Measurements from ENCODE around the gene BID.

BID gene

GRCh38 chr22:17814830-17815229, 40.6 kb upstream of the BID start:
- no peak overlapping the region for H3K9ac ChIP-seq (ENCODE audit: low read length)
- H3K4me3 ChIP-seq (ENCODE audit: low read depth, low read length), result no peak overlapping the region
- H3K27ac ChIP-seq (ENCODE audit: low read depth, low read length), result no peak overlapping the region
- peaks cover 28% of the 10 kb centered on the region for H3K36me3 ChIP-seq (ENCODE audit: control insufficient read depth, insufficient read depth, low read length)
- H3K27me3 ChIP-seq (ENCODE audit: control insufficient read depth, insufficient read depth, low read length), result no peaks in the 10 kb centered on the region
- no peaks in the 10 kb centered on the region for H3K4me1 ChIP-seq (ENCODE audit: control insufficient read depth, insufficient read depth, low read length)
- H3K9me3 ChIP-seq (ENCODE audit: control insufficient read depth, insufficient read depth, low read depth, low read length), result no peaks in the 10 kb centered on the region

DNA sequence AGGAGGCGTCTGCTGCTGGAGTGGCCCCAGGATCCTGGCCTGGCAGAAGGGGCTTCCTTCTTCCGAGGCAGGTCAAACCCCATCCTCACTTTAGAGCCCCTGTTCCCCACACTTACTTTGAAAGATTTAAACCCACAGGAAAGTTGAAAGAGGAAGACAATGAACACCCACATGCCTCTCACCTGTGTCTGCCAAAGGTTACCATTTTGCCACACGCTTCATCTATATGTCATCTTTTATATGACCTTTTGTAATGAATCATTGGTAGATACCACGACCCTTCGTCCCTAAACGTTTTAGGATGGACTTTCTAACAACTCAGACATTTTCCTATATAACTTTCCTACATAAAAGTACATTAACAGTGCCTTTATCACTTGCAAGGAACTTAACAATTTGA, 39.8 kb upstream of the BID start:
- H3K27ac ChIP-seq (ENCODE audit: low read depth, low read length), result no peak overlapping the region
- no peak overlapping the region for H3K9ac ChIP-seq (ENCODE audit: low read length)
- H3K4me3 ChIP-seq (ENCODE audit: low read depth, low read length), result no peak overlapping the region
- no peaks in the 10 kb centered on the region for H3K27me3 ChIP-seq (ENCODE audit: control insufficient read depth, insufficient read depth, low read length)
- peaks cover 25% of the 10 kb centered on the region for H3K36me3 ChIP-seq (ENCODE audit: control insufficient read depth, insufficient read depth, low read length)
- H3K9me3 ChIP-seq (ENCODE audit: control insufficient read depth, insufficient read depth, low read depth, low read length), result no peaks in the 10 kb centered on the region
- H3K4me1 ChIP-seq (ENCODE audit: control insufficient read depth, insufficient read depth, low read length), result no peaks in the 10 kb centered on the region

DNA sequence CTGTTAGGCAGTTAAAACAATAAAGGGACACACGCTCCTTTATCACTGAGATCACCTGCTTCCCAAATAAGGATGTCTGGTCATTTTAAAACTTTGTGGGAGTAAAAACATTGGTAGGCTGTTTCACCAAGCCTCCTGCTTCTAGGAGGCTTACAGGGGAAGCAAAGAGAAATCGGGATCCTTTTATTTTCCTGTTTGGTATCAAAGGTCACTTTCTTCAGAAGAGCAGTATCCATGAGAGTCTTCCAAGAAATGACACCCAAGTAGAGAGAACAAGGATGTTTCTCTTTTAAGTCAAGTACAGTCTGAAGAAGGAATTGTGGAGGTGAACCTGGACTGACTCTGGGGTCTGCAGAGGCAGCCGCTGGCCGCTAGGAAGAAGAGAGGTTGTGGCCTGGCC, 36.9 kb upstream of the BID start:
- peaks cover 16% of the 10 kb centered on the region; the same call in 1 of the 2 replicates for H3K4me1 ChIP-seq (ENCODE audit: control insufficient read depth, insufficient read depth, low read length)
- no peak overlapping the region for H3K4me3 ChIP-seq (ENCODE audit: low read depth, low read length)
- H3K36me3 ChIP-seq (ENCODE audit: control insufficient read depth, insufficient read depth, low read length), result peaks cover 32% of the 10 kb centered on the region
- no peak overlapping the region for H3K9ac ChIP-seq (ENCODE audit: low read length)
- no peak overlapping the region for H3K27ac ChIP-seq (ENCODE audit: low read depth, low read length)
- H3K27me3 ChIP-seq (ENCODE audit: control insufficient read depth, insufficient read depth, low read length), result no peaks in the 10 kb centered on the region
- no peaks in the 10 kb centered on the region for H3K9me3 ChIP-seq (ENCODE audit: control insufficient read depth, insufficient read depth, low read depth, low read length)

DNA sequence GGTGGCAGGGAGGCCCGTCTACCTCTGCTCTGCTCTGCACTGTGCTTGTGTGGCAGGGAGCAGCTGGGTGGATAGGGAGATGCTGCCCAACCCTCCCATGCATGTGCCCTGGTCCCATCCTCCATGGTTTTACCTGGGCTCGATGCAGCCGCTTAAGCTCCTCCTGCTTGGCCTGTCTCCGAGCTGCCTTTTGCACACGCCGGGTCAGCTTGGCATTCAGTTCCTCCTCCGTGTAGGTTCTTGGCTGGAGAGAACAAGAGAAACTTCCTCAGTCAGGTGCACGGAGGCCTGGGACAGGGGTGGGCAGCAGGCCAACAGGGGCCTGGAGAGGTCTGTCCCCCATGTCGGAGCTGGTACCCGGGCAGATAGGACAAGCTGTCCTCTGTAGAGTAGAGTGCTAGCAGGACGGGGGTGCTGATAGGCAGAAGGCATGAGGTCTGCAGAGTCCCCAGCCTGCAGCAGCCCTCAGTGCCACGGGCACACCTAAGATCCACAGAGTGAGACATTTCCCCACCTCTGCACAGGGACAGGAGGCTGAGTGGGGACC, 36.4 kb upstream of the BID start:
- Histone ChIP-seq H3K27me3 (ENCODE audit: control insufficient read depth, insufficient read depth, low read length) (no peaks in the 10 kb centered on the region), H3K9ac (ENCODE audit: low read length) (no peak overlapping the region), H3K9me3 (ENCODE audit: control insufficient read depth, insufficient read depth, low read depth, low read length) (no peaks in the 10 kb centered on the region), H3K27ac (ENCODE audit: low read depth, low read length) (no peak overlapping the region), H3K4me3 (ENCODE audit: low read depth, low read length) (no peak overlapping the region), H3K4me1 (ENCODE audit: control insufficient read depth, insufficient read depth, low read length) (peaks cover 16% of the 10 kb centered on the region; the same call in 1 of the 2 replicates), H3K36me3 (ENCODE audit: control insufficient read depth, insufficient read depth, low read length) (peaks cover 32% of the 10 kb centered on the region)

DNA sequence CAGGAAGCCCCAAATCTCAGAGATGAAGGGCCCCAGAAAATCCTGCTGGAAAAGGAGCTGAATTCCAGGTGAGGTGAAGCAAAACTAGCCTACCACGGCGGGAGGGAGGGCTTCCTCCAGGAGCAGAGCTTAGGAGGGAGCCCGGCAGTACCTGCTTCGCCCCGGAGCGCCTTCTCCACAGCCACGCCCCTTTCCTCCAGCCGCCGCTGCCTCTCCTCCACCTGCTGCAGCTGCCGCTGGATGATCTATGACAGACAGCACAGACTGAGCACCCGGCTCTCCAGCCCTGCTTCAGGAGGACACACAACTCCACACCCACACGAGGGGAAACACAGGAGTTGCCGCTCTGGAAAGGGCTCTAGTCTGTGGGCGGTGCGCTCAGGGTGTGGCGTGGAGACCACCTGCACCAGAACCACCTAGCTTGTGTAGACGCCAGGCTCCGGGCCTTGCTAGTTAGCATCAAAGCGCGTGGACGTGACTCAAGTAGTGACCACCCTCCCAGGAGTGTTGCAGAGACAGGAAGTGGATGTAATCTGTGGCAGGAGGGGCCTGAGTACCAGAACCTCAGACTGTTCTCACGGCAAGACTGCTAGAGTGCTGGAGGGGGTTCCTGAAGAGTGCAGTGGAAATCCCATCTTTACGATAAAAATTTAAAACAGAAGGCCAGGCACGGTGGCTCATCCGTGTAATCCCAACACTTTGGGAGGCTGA, 34.6 kb upstream of the BID start:
- H3K36me3 ChIP-seq (ENCODE audit: control insufficient read depth, insufficient read depth, low read length), result peaks cover 32% of the 10 kb centered on the region

DNA sequence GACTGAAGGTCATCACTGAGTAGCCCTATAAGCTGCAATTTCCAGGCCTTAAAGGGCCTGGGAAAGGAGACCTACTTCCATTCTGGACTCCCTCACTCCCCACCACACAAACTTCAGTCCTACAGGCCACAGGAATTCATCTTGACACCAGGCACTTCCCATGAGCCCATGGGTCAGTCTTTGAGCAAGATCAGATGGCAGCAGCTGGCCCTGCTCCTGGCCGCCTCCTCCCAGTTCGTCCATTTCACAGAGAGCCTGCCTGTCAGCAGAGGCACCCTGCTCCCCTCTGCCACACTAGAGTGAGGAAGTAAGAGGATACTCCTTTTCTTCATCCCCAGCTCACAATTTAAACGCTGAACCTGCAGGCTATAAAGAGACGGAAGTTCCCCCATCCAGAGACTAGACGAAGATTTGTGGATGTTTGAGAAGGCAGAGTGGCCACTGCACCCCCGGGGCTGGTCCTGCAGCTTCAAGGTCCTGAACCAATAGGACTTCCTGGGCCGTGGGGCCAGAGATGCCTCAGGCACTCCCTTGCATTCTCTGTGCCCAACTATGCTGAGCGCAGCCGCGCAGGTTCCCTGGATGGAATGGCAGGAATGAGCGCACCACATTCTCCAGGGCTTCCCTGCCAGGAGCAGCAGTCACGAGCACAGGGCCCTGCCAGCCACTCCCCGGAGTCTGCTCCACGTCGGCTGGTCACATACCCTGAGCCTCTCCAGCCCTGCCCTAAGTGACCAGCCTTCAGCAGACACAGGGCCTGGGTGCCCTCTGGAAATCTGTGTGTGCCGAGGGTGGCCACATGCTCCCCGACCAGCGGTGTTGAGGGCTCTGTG, 33.5 kb upstream of the BID start:
- H3K9ac ChIP-seq (ENCODE audit: low read length), result peak overlapping the region; percentile 32
- no peak overlapping the region; the same call in 1 of the 2 replicates for H3K27ac ChIP-seq (ENCODE audit: low read depth, low read length)
- no peaks in the 10 kb centered on the region for H3K9me3 ChIP-seq (ENCODE audit: control insufficient read depth, insufficient read depth, low read depth, low read length)

More for the DNA sequence above, 34.6 kb upstream of the BID start:
- H3K4me1 ChIP-seq (ENCODE audit: control insufficient read depth, insufficient read depth, low read length), result peaks cover 29% of the 10 kb centered on the region
- no peaks in the 10 kb centered on the region for H3K27me3 ChIP-seq (ENCODE audit: control insufficient read depth, insufficient read depth, low read length)
- H3K9me3 ChIP-seq (ENCODE audit: control insufficient read depth, insufficient read depth, low read depth, low read length), result no peaks in the 10 kb centered on the region
- H3K27ac ChIP-seq (ENCODE audit: low read depth, low read length), result no peak overlapping the region; the same call in 1 of the 2 replicates
- no peak overlapping the region for H3K9ac ChIP-seq (ENCODE audit: low read length)
- H3K4me3 ChIP-seq (ENCODE audit: low read depth, low read length), result no peak overlapping the region

GRCh38 chr22:17807086-17807485, 32.8 kb upstream of the BID start:
- H3K9ac ChIP-seq (ENCODE audit: low read length), result no peak overlapping the region
- H3K4me3 ChIP-seq (ENCODE audit: low read depth, low read length), result no peak overlapping the region
- no peak overlapping the region for H3K27ac ChIP-seq (ENCODE audit: low read depth, low read length)
- no peaks in the 10 kb centered on the region for H3K9me3 ChIP-seq (ENCODE audit: control insufficient read depth, insufficient read depth, low read depth, low read length)
- H3K36me3 ChIP-seq (ENCODE audit: control insufficient read depth, insufficient read depth, low read length), result peaks cover 31% of the 10 kb centered on the region
- H3K27me3 ChIP-seq (ENCODE audit: control insufficient read depth, insufficient read depth, low read length), result no peaks in the 10 kb centered on the region
- H3K4me1 ChIP-seq (ENCODE audit: control insufficient read depth, insufficient read depth, low read length), result peaks cover 32% of the 10 kb centered on the region

More for the DNA sequence above, 33.5 kb upstream of the BID start:
- Histone ChIP-seq H3K4me1 (ENCODE audit: control insufficient read depth, insufficient read depth, low read length) (peaks cover 32% of the 10 kb centered on the region), H3K4me3 (ENCODE audit: low read depth, low read length) (no peak overlapping the region), H3K27me3 (ENCODE audit: control insufficient read depth, insufficient read depth, low read length) (no peaks in the 10 kb centered on the region), H3K36me3 (ENCODE audit: control insufficient read depth, insufficient read depth, low read length) (peaks cover 31% of the 10 kb centered on the region)

DNA sequence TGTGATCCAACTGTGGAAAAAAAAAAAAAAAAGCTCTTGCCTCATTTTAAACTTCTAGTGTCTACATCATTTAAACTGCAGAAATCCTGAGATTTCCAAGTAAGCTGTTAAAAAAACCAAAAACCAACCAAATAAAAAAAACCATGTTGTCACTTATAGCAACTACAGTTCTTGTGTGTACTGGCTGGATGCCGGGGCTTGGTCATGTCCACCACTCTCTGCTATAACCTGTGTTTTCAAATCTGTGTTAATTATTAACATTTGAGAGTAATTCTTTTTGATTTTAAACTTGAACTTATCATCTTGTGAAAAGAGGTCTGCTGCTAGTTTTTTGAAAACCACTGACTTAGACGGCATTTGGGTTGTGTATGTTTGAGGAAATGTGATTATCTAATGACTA, 32.2 kb upstream of the BID start:
- H3K4me3 ChIP-seq (ENCODE audit: low read depth, low read length), result no peak overlapping the region
- peaks cover 32% of the 10 kb centered on the region for H3K4me1 ChIP-seq (ENCODE audit: control insufficient read depth, insufficient read depth, low read length)
- peaks cover 31% of the 10 kb centered on the region for H3K36me3 ChIP-seq (ENCODE audit: control insufficient read depth, insufficient read depth, low read length)

GRCh38 chr22:17804331-17805080, 30.2 kb upstream of the BID start:
- H3K9ac ChIP-seq (ENCODE audit: low read length), result peak overlapping the region; percentile 27
- H3K4me3 ChIP-seq (ENCODE audit: low read depth, low read length), result no peak overlapping the region
- H3K27ac ChIP-seq (ENCODE audit: low read depth, low read length), result peak overlapping the region; percentile 27
- no peaks in the 10 kb centered on the region for H3K9me3 ChIP-seq (ENCODE audit: control insufficient read depth, insufficient read depth, low read depth, low read length)
- peaks cover 25% of the 10 kb centered on the region for H3K36me3 ChIP-seq (ENCODE audit: control insufficient read depth, insufficient read depth, low read length)
- no peaks in the 10 kb centered on the region for H3K27me3 ChIP-seq (ENCODE audit: control insufficient read depth, insufficient read depth, low read length)
- H3K4me1 ChIP-seq (ENCODE audit: control insufficient read depth, insufficient read depth, low read length), result peaks cover 32% of the 10 kb centered on the region

More for the DNA sequence above, 32.2 kb upstream of the BID start:
- Histone ChIP-seq H3K27ac (ENCODE audit: low read depth, low read length) (no peak overlapping the region), H3K9me3 (ENCODE audit: control insufficient read depth, insufficient read depth, low read depth, low read length) (no peaks in the 10 kb centered on the region), H3K9ac (ENCODE audit: low read length) (no peak overlapping the region), H3K27me3 (ENCODE audit: control insufficient read depth, insufficient read depth, low read length) (no peaks in the 10 kb centered on the region)

DNA sequence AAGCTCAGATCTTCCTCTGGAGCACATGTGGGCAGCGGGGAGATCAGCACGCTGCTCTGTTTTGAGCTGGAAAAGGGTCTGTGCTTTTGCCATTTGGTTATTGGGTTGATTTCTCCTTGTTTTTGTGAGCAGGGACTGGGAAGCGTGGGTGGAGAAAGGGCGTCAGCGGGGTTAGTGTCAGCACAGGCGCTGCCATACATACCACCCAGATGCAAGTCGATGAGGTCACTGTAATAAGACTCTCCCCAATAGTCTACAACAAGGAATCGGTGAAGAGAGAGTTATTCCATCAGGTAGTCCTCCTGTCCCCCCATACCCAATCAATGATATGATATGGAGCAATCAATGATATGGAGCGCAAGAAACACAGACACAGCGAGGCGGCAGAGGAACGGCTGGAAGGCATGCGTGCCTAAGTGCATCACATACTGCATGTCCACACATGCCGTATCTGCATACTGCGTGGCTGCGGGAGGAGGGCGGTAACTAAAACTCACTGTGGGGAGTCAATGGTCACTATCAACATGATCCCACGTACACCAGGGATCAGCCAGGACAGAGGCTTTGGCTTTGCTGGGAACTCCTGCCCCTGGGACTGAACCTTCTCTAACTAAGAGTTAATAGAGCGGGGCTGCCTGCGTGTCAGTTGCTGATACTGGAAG, 29.5 kb upstream of the BID start:
- no peaks in the 10 kb centered on the region for H3K9me3 ChIP-seq (ENCODE audit: control insufficient read depth, insufficient read depth, low read depth, low read length)
- peak overlapping the region; percentile 27; the same call in 1 of the 2 replicates for H3K27ac ChIP-seq (ENCODE audit: low read depth, low read length)
- no peak overlapping the region for H3K4me3 ChIP-seq (ENCODE audit: low read depth, low read length)
- peak overlapping the region; percentile 27 for H3K9ac ChIP-seq (ENCODE audit: low read length)
- peaks cover 29% of the 10 kb centered on the region for H3K4me1 ChIP-seq (ENCODE audit: control insufficient read depth, insufficient read depth, low read length)
- peaks cover 21% of the 10 kb centered on the region for H3K36me3 ChIP-seq (ENCODE audit: control insufficient read depth, insufficient read depth, low read length)
- no peaks in the 10 kb centered on the region for H3K27me3 ChIP-seq (ENCODE audit: control insufficient read depth, insufficient read depth, low read length)

All from HUES6 (cell line).